ENCODE data around the gene SIRPD. TPM values are rescaled to one million over a fixed set of nuclear protein-coding genes. Genes with fewer than 3 reads are reported as not detected.

Gene SIRPD
- total and polyA plus RNA-seq, 2 of the 13 experiments (the other 11 are each of a cell fraction or from before 2014, with no cell fraction given): not detected

- ATAC-seq (no peak), DNase-seq (ENCODE audit: low spot score) (no peak), FAIRE-seq (no peak)
- H3K4me3 ChIP-seq (replicated peaks in 1 of 3; ENCODE audit: insufficient read depth in 1 of 3, low read depth in 2 of 3, low read length in 3 of 3): no peak overlapping the region
- H3K4me2 ChIP-seq (ENCODE audit: low read depth, low read length): no peak overlapping the region
- TF ChIP-seq ZBTB43 (CRISPR knock-in tag; conservative IDR thresholded peaks at IDR 0.05): no peak
- TF ChIP-seq SOX5 (CRISPR knock-in tag; IDR thresholded peaks at IDR 0.05; ENCODE audit: borderline replicate concordance): no peak
- no peak for TF ChIP-seq HOXA7 (CRISPR knock-in tag; IDR thresholded peaks at IDR 0.05)
- no peak for TF ChIP-seq ZNF615 (CRISPR knock-in tag; IDR thresholded peaks at IDR 0.05; ENCODE audit: borderline replicate concordance)
- no peak for TF ChIP-seq PAF1 (CRISPR knock-in tag; IDR thresholded peaks at IDR 0.05)
- no peak for TF ChIP-seq EED (CRISPR knock-in tag; IDR thresholded peaks at IDR 0.05)
- TF ChIP-seq SMAD9 (CRISPR knock-in tag; IDR thresholded peaks at IDR 0.05): no peak
- no peak for TF ChIP-seq ZNF713 (CRISPR knock-in tag; IDR thresholded peaks at IDR 0.05)
- no peak for TF ChIP-seq ZNF839 (CRISPR knock-in tag; IDR thresholded peaks at IDR 0.05; ENCODE audit: borderline replicate concordance)
- no peak for TF ChIP-seq PBX2 (CRISPR knock-in tag; IDR thresholded peaks at IDR 0.05)
- TF ChIP-seq STAG1 (CRISPR knock-in tag; IDR thresholded peaks at IDR 0.05): no peak
- no peak for TF ChIP-seq ZNF777 (CRISPR knock-in tag; IDR thresholded peaks at IDR 0.05)
- TF ChIP-seq MXI1 (IDR thresholded peaks at IDR 0.05; ENCODE audit: borderline replicate concordance, low read depth, low read length): no peak
- no peak for TF ChIP-seq ZNF619 (CRISPR knock-in tag; IDR thresholded peaks at IDR 0.05)
- no peak for TF ChIP-seq EZH2 (conservative IDR thresholded peaks at IDR 0.05; ENCODE audit: low read depth, low read length)
- no peak for TF ChIP-seq ZNF670 (CRISPR knock-in tag; IDR thresholded peaks at IDR 0.05; ENCODE audit: borderline replicate concordance)
- TF ChIP-seq TRIM22 (IDR thresholded peaks at IDR 0.05): no peak
- TF ChIP-seq SMARCC2 (IDR thresholded peaks at IDR 0.05): no peak
- no peak for TF ChIP-seq TFE3 (CRISPR knock-in tag; IDR thresholded peaks at IDR 0.05)
- CTCF ChIA-PET (ENCODE audit: low intra/inter-chr PET ratio, low total read pairs): no interaction called here
- H3K27ac ChIP-seq (ENCODE audit: extremely low read length, insufficient read depth, low read length): no peak overlapping the region
- intact Hi-C loops (cut with micrococcal nuclease; ENCODE audit: unreplicated experiment) (no loop called here), in situ Hi-C loops (cut with HindIII; ENCODE audit: extremely low pct_ligation_motif_present, low pct_unique_long_range_greater_than_20kb) (no loop called here)
- WGBS (ENCODE audit: low lambda C conversion rate): 20% methylated on average over 4 of the region's 4 CpGs
- H3K4me1 ChIP-seq (ENCODE audit: insufficient read depth, low read length): no peaks in the 10 kb centered on the region
- no peaks in the 10 kb centered on the region for H3K27me3 ChIP-seq (ENCODE audit: control insufficient read depth in 1 of 2, insufficient read depth in 2 of 2, low read length in 2 of 2)
- H3K36me3 ChIP-seq (replicated peaks in 1 of 2; ENCODE audit: control insufficient read depth in 1 of 2, insufficient read depth in 2 of 2, low read length in 2 of 2): no peaks in the 10 kb centered on the region
- no peak overlapping the region for H2AFZ ChIP-seq (ENCODE audit: low read length)
- H3K9ac ChIP-seq (ENCODE audit: insufficient read depth, low read depth, low read length): no peak overlapping the region
- no TSS peak for BruUV-seq (replicated peaks)
- H3K9me3 ChIP-seq (ENCODE audit: low read length): no peaks in the 10 kb centered on the region
- POLR2A ChIA-PET: no interaction called here
- no peaks in the 10 kb centered on the region for H3K79me2 ChIP-seq (ENCODE audit: insufficient read depth, low read length)
- no peaks in the 10 kb centered on the region for H4K20me1 ChIP-seq (ENCODE audit: insufficient read depth, low read length)
Measured at GRCh38 chr20:1577906-1578305, 20.4 kb upstream of the SIRPD start.
